Neural progenitor cell (in vitro differentiated cells): ENCODE measurements around the gene GDF9.
A peak's percentile ranks its signal among the peaks of the same experiment; 100 is the strongest.

Experiments
- EZH2 ChIP-seq: fragments of 200-600 bp; sonication (generic); IDR thresholded peaks from 2 replicates; pipeline ENCODE4 v1.6.1; 2017; ENCODE audit warnings: antibody characterized with exemption, mild to moderate bottlenecking, moderate library complexity
- EZH2phosphoT487 ChIP-seq: fragments of 200-600 bp; sonication (generic); IDR thresholded peaks from 2 replicates; pipeline ENCODE4 v1.6.1; 2017; ENCODE audit warnings: antibody characterized with exemption
- TF ChIP-seq, protein P1 (sequence below): fragments of 200-600 bp; sonication (generic); IDR thresholded peaks from 2 replicates; pipeline ENCODE4 v1.5.1; 2017; ENCODE audit warnings: antibody characterized with exemption, mild to moderate bottlenecking

DNA sequence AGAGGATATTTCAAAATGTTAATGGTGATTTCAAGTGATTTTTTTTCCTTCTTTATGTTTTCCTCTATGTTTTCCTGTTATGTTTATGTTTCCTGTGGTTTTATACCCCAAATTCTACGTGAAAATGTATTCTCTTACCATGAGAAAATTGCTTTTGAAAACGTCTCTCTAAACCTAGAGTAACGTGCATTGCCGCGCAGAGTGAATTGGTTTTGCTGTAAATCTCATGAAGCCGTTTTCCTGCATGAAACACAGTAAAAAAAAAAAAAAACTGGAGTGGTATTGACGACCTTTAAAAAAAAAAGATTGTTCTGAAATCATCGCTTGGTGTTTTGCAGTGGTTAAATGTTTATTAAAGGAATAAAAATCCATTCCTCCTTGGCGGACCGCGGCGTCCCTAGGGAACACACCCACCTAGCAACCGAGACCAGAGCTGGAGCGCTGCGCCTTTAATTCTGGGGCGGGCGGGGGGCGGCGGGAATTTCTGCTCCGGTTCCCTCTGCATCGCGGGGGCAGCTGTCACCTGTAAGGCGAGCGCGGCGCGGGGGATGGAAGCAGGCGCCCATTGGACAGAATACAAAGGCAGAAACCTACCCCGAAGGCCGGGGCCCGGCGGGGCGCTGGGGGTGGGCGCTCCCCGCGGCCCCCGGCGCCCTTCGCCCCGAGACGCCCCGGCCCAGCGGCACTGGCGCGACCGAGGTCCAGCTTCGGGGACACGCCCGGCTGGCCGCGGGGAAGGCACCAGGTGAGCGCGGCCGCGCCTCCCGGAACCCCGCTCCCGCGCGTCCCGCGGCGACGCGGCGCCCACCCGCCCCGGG is 53.3 kb downstream of the GDF9 start, which contains the start of gene SOWAHA:
- TF ChIP-seq, protein P1, sequence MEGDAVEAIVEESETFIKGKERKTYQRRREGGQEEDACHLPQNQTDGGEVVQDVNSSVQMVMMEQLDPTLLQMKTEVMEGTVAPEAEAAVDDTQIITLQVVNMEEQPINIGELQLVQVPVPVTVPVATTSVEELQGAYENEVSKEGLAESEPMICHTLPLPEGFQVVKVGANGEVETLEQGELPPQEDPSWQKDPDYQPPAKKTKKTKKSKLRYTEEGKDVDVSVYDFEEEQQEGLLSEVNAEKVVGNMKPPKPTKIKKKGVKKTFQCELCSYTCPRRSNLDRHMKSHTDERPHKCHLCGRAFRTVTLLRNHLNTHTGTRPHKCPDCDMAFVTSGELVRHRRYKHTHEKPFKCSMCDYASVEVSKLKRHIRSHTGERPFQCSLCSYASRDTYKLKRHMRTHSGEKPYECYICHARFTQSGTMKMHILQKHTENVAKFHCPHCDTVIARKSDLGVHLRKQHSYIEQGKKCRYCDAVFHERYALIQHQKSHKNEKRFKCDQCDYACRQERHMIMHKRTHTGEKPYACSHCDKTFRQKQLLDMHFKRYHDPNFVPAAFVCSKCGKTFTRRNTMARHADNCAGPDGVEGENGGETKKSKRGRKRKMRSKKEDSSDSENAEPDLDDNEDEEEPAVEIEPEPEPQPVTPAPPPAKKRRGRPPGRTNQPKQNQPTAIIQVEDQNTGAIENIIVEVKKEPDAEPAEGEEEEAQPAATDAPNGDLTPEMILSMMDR, result no peak
- TF ChIP-seq EZH2 (peak; percentile 70), EZH2phosphoT487 (no peak)
